NT2/D1 (cell line): ENCODE data around the gene LRCH4.
"Not testable (repeated sequence)": the region's sequence is repeated elsewhere in the genome, so short reads cannot be mapped to it uniquely, and the experiment has no call there.

Source experiments
- DNase-seq: peaks from one replicate; pipeline ENCODE4 v3.0.0-alpha.2; 2011; ENCODE audit warnings: low read depth, low spot score
- H3K27me3 ChIP-seq: 2 replicates; pipeline ENCODE4 v1.6.0; 2011; ENCODE audit warnings: mild to moderate bottlenecking; ENCODE audit not compliant: insufficient read length, insufficient read depth
- H3K36me3 ChIP-seq: 2 replicates; pipeline ENCODE4 v1.6.1; 2011; ENCODE audit warnings: mild to moderate bottlenecking, low read length, mixed read lengths; ENCODE audit not compliant: insufficient read depth, insufficient read length
- H3K4me1 ChIP-seq: 2 replicates; pipeline ENCODE4 v1.5.1; 2011; ENCODE audit not compliant: insufficient read depth, insufficient read length
- H3K4me3 ChIP-seq: 2 replicates; pipeline ENCODE4 v1.5.1; 2011; ENCODE audit warnings: low read depth; ENCODE audit not compliant: insufficient read length
- H3K9ac ChIP-seq: 2 replicates; pipeline ENCODE4 v1.6.0; 2011; ENCODE audit warnings: low read depth; ENCODE audit not compliant: insufficient read length
- H3K9me3 ChIP-seq: 2 replicates; pipeline ENCODE4 v1.5.1; 2011; ENCODE audit warnings: mild to moderate bottlenecking, low read length; ENCODE audit not compliant: insufficient read depth
- SUZ12 ChIP-seq: IDR thresholded peaks from 2 replicates; pipeline ENCODE4 v1.6.1; 2011; ENCODE audit not compliant: insufficient read length, insufficient read depth; ENCODE audit errors: extremely low read depth
- YY1 ChIP-seq: IDR thresholded peaks from 2 replicates; pipeline ENCODE4 v1.6.1; 2011; ENCODE audit not compliant: insufficient read length, insufficient read depth
- ZNF274 ChIP-seq: IDR thresholded peaks from 2 replicates; pipeline ENCODE4 v1.6.1; 2011; ENCODE audit warnings: mild to moderate bottlenecking, low read depth, low read length

The LRCH4 gene

DNA sequence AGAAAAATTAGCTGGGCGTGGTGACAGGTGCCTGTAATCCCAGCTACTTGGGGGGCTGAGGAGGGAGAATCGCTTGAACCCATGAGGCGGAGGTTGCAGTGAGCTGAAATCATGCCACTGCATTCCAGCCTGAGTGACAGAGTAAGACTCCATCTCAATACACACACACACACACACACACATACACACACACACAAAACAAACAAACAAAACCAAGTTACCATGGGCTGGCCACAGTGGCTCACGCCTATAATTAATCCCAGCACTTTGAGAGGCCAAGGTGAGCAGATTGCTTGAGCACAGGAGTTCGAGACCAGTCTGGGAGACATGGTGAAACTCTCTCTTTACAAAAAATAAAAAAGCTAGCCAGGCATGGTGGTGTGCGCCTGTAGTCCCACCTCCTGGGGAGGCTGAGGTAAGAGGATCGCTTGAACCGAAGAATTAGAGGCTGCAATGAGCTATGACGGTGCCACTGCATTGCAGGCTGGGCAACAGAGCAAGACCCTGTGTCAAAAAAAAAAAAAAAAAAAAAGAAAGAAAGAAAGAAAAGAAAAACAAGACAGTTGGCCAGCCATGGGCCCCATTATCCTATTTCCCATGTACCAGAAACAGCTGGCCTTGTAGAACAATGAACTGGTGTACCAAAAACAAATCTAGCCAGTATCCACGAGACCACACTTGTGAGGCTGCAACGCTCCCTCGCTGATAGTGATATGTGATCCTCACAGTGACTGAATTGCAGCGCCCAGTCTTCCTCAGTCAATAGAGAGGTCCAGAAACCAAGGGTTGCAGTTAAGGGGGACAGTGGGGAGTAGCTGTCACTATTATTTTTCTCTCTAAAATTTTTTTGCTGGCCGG, 53.5 kb downstream of the LRCH4 start:
- H3K9me3 ChIP-seq: no peaks in the 10 kb centered on the region
- no peaks in the 10 kb centered on the region for H3K4me1 ChIP-seq
- no peaks in the 10 kb centered on the region for H3K27me3 ChIP-seq
- TF ChIP-seq SUZ12 (no peak), ZNF274 (no peak), YY1 (no peak)
- no peak overlapping the region for H3K4me3 ChIP-seq
- DNase-seq: no peak
- no peaks in the 10 kb centered on the region for H3K36me3 ChIP-seq
- H3K9ac ChIP-seq: no peak overlapping the region

DNA sequence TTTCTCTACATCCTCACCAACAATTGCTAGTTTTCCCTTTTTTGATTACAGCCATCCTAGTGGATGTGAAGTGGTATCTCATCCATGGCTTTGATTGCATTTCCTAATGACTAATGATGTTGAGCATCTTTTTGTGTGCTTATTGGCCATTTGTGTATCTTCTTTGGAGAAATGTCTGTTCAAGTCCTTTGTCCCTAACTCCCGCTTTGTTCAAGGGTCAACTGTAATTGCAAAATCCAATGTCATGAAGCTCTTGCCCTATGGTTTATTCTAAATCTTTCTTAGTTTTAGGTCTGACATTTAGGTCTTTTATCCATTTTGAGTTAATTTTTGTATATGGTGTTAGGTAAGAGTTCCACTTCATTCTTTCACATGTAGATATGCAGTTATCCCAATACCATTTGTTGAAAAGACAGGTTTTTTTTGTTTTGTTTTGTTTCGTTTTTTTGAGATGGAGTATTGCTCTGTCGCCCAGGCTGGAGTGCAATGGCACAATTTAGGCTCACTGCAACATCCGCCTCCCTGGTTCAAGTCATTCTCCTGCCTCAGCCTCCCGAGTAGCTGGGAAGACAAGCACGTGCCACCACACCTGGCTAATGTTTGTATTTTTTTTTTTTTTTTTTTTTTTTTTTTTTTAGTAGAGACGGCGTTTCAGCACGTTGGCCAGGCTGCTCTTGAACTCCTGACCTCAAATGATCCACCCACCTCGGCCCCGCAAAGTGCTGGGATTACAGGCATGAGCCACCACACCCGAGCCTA, 57.6 kb downstream of the LRCH4 start:
- H3K4me3 ChIP-seq, H3K9ac ChIP-seq, H3K27me3 ChIP-seq, DNase-seq, H3K9me3 ChIP-seq, H3K4me1 ChIP-seq, H3K36me3 ChIP-seq: not testable (repeated sequence)
